HG02610 (cell line): ENCODE measurements around the gene HLA-B.

Experiments used
- ATAC-seq: cut with Tn5 transposase; IDR thresholded peaks from one replicate; pipeline ENCODE4 v1.9.1; 2021; ENCODE audit warnings: mild to moderate bottlenecking, moderate library complexity; ENCODE audit not compliant: unreplicated experiment

The HLA-B gene

DNA sequence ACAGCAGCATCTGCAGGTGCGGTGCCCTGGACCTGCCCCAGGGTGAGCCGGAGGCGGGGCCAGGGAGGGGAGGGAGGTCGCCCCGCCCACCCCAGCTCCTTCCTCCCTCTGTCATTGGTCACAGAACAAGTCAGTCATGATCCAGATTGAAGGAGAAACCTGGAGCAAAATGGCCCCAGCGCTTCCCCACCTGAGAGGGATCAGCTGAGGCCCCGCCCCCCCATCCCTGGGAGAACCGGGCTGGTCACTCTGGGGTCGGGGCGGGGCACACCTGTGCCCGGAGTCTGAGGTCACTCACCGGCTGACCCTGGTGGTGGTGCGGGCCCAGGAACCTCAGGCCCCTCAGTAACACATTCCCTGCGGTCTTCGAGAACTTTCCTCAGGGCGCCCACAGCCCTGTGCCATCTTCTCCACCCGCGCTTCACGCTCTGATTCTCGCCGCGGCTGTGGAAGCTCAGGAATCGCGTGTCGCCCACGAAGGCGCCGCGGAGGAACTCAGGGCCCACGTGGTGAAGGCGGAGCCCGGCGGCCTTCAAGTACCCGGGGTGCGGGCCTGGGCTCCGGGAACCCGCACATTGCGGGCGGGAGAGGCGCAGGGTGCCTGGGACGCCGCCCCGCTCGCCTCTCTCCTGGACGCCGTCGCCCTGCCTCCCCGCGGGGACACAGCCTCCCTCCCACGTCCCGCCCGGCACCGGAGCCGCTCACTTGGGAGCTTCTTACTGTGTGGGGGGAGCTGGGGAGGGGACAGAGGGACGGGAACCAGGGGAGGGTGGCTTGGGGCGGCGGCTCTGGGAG, 48.7 kb downstream of the HLA-B start:
- no peak for ATAC-seq

DNA sequence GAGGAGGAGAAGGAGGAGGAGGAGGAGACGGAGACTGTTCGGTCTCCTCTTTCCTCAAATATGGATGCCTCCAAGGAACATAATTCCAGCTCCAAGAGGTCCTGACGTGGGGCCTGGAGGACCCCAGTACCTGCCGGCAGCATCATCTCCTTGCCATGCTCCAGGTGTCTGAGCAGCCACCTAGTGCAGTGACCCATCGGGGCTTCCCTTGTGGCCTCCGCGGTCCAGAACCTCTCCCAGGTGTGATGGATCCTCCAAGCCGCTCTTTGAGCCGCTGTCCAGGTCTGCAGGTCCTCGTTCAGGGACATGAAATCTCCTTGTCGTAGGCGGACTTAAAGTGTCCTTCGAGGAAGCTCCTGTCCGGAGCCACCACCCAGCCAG, 49.3 kb downstream of the HLA-B start:
- no peak for ATAC-seq

DNA sequence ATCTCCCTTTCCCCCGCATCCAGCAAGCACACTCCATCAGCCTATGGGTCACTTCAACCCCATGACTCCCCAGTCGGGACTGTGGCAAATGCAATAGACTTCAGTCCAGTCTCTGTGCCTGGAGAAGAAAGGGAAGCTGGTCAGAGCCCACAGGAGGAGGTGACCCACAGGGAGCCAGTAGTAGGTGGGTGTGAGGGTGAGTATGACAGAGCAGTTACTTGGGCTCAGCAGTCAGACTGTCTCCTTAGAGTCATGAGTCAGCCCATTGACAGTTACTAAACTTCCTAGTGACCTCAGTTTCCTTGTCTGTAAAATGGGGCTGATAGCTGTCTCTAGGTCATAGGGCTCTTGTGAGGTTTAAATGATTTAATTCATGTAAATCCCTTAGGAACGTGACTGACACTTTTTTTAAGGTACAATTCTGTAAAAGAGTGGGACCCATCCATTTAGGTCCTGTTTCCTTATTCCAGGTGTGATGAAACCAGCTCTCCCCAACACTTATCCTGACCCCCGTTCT, 51.2 kb downstream of the HLA-B start:
- no peak for ATAC-seq

DNA sequence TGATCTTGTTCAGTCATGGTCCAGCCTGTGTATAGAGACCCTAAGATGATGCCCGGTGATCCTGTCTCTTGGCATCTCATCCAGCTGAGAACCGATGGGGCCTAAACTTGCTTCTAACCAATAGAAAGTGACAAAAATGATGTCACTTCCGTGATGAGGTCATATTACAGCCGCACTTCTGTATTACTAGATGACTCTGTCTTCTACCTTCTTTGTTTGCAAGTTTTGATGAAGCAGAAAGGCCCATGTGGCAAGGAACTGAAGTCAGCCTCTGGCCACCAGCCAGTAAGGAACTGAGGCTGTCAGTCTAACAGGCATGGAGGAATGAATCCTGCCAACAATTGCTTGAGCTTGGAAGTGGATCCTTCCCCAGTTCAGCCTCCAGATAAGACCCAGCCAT, 52.3 kb downstream of the HLA-B start:
- ATAC-seq: no peak
